HUDEP-2 (cell line): ENCODE measurements around the gene PTPRM.

ENCODE experiments used
- DNase-seq, 76 experiments: peaks; one replicate each; lab custom pipeline; 2025; ENCODE audit not compliant: unreplicated experiment in 76 of 76; lab: John Stamatoyannopoulos, UW

Gene PTPRM

GRCh38 chr18:8069708-8070107 is 502.6 kb downstream of the PTPRM start:
- no peak for DNase-seq

DNA sequence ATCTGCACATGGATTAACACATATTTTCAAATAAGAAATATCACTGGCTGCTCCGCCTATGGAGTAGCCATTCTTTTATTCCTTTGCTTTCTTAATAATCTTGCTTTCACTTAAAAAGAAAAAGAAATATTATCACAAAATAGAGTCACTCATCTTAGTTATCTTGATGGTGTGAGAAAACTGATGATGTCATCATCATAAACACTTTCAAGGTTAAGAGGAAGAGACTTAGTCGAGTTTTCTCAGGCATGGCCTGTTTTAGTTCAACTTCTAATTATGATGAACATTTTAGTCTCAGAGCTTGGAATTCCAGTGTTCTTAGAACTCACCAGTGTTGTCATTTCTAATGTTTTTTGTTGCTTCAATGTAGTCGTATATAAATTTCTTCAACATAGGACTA is 506.1 kb downstream of the PTPRM start:
- no peak for DNase-seq

GRCh38 chr18:8080092-8080491 is 513.0 kb downstream of the PTPRM start:
- DNase-seq: no peak

- DNase-seq: no peak
Observed at GRCh38 chr18:8081267-8081666, 514.2 kb downstream of the PTPRM start.

DNA sequence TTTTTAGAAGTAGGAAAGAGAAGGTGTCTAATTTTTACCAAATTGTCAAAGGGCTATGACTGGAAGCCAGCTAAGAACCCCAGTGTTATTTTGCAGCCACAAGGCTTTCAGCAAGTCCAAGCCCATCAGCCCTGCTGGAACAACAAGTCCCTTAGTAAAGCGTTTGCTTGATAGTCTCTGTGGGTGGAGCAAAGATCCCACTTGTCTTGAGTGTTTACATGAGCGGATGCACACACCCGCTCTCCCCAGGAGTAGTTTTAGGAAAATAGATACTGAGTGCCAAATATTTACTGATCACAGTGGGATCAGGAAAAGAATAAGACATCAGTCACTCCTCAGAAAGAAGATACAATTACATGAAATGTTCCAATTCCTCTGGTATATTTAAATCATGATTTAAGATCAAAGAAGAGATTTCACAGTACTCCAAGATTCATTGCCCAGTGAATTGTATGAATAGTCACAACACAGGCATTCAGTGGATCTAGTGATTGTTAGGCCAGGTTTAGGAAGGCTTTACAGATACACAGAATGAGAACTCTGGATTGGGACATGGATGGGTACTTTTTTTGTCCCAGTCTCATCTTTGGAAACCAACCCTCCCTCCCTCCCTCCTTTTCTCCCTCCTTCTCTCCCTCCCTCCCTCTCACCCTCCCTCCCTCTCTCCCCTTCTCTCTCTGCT is 514.9 kb downstream of the PTPRM start:
- DNase-seq: no peak

DNA sequence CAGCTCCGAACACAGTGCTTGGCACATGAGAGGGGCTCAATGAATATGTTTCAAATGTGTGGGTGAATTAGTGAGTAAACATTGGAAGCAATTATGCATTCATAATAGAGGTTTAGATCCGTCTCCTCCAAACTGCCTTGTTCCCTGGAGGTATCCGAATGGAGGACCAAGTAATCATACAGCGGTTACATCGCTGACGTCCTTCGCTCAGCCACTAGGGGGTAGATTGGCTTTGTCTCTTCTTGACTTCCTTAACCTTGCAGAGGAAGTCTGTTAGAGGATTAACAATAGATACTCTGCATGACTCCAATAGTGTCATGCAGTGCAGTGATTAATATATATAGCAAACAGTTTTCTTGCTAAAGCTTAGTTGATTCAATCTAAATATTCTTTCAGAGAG is 517.0 kb downstream of the PTPRM start:
- peak in 11 of 76 experiments; percentile 0 to 16 (median 2) for DNase-seq

- DNase-seq: no peak
Observed at GRCh38 chr18:8088626-8089025, 521.5 kb downstream of the PTPRM start.

GRCh38 chr18:8091035-8091434 is 523.9 kb downstream of the PTPRM start:
- no peak for DNase-seq

GRCh38 chr18:8095947-8096570 is 528.9 kb downstream of the PTPRM start:
- no peak for DNase-seq

- no peak for DNase-seq
Observed at GRCh38 chr18:8097399-8097798, 530.3 kb downstream of the PTPRM start.

- DNase-seq: no peak
Observed at GRCh38 chr18:8097927-8098326, 530.8 kb downstream of the PTPRM start.

DNA sequence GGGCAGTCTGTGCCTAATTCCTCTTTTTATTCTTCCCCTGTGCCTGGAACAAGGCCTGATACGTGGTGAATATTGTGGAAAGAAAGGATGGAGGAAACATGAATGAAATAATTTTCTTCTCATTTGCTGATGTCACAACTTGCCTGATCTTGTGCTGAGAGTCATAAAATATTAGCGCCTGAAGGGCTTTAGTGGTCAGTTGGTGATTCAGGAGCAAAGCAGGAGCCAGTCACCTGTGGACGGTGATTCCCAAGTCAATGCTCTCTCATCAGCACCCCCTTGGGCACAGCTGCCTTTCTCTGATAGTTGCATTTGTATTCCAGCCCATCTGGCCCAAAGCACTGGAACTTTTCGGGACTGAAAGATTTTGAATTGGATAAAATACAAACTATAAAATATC is 539.5 kb downstream of the PTPRM start:
- DNase-seq: no peak

GRCh38 chr18:8107426-8107825 is 540.3 kb downstream of the PTPRM start:
- no peak for DNase-seq

DNA sequence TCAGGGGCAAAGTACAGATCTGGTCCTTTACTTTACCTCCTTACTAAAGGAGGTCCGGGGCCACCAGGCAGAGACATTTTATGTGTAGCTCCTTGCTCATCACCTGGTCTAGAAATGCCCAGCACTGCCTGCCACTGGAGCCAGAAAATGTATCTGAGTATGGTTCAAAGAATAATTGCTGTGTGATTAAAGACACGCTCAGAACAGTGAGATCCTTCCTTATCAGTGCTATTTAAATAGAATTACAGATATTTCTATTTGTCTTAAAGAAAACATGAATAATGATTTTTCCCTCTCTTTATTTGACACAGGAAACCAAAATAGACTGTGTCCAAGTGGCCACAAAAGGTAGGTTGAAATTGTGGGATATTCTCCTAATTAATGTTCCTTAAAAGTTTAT is 547.4 kb downstream of the PTPRM start:
- DNase-seq: no peak

- DNase-seq: no peak
Observed at GRCh38 chr18:8116341-8117005, 549.4 kb downstream of the PTPRM start.

DNA sequence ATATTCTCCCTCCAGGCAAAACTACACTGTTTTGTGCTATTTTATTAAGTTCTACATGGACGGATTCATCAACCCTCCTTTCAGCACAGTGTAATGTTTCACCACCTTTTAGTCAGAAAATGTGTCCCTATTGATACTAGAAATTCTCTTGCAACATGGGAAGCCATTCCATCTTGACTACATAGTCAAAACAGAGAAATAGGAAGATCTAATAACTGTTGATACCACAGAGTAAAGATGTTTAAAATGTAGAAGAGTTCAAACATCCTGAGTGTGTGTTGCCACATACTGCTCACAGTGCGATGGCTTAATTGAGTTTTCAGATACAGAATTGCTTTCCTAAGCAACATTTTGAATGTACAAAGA is 549.9 kb downstream of the PTPRM start:
- DNase-seq: no peak

DNA sequence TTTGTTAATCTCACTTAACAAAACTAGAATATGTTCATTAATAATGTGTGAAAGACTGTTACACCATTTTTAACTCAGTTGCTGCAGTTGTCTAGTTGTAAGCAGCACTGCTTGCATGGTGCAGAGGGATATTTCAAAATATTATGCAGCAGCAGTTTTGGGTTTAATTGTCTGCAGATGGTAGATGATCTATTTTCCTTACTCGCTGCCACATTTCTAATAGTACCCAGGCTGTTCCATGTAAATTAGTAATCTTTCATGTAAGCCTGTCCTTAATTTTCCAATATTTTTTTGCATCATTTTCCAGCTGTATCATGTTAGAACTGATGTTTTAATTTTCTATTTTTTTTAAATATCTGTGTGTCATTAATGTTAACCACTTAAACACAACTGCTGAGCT is 554.0 kb downstream of the PTPRM start:
- DNase-seq: no peak

DNA sequence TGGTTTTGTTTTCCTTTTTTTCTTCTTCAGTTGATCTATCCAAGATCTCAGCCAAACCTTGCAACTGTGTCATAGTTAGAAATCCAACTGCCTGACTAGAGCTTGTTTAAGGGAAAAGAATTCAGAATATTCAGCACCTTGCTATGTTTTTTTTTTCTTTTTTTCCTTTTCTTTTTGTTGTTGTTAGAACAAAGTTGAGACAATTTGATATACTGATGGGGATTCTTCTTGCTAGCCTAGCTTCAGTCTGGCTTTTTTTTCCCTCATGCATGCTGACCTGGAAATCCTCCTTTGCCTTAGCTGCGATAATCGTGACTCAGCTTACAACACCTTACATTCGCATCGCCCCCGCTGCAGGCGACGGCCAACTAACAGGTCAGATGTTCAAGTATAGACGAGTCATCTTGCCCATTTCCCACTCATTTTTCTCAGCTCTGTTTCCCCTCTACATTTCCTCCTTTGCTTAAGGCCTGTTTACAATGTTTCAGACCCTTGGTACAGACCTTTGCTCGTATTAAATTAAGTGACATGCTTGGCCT is 554.9 kb downstream of the PTPRM start:
- no peak for DNase-seq

DNA sequence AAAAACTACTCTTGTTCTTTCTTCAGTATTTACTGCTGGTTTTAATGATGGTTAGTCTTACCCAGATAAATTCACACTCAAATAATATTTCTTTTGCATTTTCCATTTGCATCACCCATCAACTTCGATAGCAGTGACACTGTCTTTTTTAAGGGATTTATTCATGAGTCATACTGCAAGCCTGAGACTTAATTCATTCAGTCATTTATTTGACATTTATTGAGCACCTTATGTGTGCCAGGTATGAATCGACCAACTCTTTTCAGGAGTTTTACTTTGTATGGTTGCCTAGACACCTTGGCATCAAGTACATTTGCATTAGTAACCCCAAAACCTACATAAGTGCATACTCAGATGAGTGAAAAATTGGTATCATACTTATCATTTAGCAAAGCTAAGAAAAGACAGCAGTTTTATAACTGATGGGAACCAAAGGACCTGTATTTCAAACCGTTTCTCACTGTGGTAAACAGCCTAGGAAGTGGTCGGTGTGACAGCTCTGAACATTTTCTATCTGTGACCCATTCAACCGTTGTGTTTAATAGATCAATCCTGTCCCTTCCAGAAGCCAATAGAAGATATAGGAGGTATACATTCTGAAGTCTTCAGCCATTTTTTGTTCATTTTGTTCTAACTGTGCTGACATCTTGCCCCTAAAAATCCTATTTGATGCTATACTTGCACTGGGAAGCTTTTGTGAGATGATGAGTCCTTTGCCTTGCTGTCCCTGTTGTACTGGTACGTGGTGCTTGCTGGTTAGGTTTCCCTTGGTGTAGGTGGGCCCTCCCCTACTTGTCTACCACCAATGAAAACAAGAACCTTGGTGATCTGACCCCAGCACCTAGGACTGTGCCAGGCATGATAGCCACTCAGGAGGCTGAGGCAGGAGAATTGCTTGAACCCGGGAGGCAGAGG is 557.4 kb downstream of the PTPRM start:
- no peak for DNase-seq

DNA sequence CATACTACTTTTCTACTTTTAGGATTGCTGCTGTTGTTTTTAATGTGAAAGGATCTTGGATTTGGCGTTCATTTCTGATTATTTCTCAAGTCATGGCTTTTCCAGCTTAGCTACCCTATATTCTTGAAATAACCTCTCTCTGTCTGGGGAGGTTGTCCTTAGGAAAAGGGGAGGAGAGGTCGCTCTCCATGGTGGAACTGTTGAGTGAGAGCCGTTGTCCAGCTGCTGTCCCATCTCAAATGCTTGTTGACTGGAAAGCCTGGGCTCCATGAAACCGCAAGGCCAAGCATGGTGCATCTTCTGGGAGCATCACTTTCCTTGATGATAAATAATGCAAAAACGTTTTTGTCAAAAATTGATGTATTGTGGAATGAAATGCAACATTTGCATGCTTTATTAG is 563.0 kb downstream of the PTPRM start:
- DNase-seq: no peak

DNA sequence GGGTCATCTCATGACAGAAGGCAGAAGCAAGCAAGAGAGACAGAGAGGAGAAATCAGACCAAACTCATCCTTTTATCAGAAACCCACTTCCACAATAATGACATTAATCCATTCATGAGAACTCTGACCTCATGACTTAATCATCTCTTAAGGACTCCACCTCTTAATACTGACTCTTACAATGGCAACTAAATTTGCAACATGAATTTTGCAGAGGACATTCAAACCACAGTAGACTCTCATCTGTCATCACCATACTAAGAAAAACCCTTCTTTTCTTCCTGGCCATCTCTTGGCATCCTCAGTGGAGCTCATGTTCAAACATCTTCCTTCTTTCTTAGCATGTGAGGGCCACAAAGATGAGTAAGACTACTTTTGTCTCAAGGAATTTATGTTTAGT is 565.9 kb downstream of the PTPRM start:
- no peak for DNase-seq
